Stimulated activated CD8-positive, alpha-beta memory T cell treated with anti-CD3 and anti-CD28 coated beads, Interleukin-12 subunit alpha, Interleukin-12 subunit beta, amount 100 ng/mL, for 4 hours (primary cell): ENCODE results near the gene KIAA1328.

ENCODE experiments used
- DNase-seq: peaks from one replicate; pipeline ENCODE4 v3.0.0-alpha.2; 2020; ENCODE audit warnings: low read depth

Gene KIAA1328

GRCh38 chr18:36953047-36953446 lies 124.1 kb downstream of the KIAA1328 start:
- no peak for DNase-seq

DNA sequence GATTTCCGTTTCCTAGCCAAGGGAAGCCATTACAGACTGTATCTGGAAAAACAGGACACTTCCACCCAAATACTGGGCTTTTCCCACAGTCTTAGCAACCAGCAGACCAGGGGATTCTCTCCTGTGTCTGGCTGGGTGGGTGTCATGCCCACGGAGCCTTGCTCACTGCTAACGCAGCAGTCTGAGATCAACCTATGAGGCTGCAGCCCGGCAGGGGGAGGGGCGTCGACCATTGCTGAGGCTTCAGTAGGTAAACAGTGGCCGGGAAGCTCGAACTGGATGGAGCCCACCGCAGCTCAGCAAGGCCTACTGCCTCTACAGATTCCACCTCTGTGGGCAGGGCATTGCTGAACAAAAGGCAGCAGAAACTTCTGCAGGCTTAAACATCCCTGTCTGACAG lies 131.1 kb downstream of the KIAA1328 start:
- no peak for DNase-seq

DNA sequence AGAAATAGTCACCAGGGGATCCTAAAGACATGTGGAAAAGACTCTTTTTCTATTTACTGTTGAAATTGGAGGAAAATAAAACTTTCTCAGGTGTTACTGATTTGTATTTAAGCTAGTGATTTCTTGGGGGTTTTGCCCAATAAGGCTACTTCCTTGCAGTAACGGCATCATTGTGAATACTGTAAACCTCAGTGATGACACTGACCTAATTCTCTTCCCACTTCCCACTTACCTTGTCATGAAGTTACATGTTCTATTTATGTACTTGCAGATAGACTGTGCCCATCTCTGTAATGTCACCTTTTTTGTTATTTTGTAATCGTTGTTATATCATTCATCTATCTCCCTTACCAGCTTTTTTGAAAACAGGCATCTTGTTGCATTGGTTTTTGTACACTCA lies 134.5 kb downstream of the KIAA1328 start:
- DNase-seq = no peak

GRCh38 chr18:36974686-36975085 lies 145.8 kb downstream of the KIAA1328 start:
- no peak for DNase-seq

GRCh38 chr18:36977121-36977520 lies 148.2 kb downstream of the KIAA1328 start:
- no peak for DNase-seq

DNA sequence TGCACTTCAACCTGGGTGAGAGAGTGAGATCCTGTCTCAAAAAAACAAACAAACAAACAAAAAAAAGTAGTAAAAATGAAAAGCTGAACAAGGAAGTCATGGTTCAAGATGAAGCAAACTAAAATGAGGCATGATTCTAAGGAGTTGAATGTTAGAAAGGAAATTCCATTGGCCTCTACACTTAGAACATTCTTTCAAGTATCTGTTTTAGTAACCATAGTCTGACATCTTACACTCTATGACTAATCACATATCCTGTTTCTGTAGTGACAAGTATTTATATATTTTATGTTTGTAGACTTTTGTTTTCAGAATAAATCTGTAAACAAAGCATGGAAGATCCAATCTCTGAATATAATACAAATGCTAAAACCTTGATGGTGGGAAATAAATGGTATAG lies 164.1 kb downstream of the KIAA1328 start:
- DNase-seq = no peak

DNA sequence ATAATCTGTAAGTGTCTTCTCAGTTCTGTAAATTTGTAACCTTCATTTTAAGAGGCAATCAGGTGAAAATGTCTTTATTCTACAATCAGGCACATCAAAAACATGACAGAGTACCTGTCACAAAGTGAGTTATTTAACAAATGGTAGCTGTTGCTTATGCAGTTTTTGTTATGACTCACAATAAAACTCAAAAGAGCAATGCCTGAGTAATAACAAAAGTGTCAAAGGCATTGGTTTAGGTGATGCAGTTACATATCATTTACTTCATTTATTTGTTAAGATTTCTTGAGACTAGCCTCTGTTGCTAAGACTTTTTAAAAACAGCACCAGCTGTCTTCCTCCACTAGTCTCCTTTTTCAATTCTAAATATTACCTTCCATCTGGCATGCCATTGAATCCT lies 177.8 kb downstream of the KIAA1328 start:
- no peak for DNase-seq

- no peak for DNase-seq
Measured at GRCh38 chr18:37012452-37012851, 183.5 kb downstream of the KIAA1328 start.

DNA sequence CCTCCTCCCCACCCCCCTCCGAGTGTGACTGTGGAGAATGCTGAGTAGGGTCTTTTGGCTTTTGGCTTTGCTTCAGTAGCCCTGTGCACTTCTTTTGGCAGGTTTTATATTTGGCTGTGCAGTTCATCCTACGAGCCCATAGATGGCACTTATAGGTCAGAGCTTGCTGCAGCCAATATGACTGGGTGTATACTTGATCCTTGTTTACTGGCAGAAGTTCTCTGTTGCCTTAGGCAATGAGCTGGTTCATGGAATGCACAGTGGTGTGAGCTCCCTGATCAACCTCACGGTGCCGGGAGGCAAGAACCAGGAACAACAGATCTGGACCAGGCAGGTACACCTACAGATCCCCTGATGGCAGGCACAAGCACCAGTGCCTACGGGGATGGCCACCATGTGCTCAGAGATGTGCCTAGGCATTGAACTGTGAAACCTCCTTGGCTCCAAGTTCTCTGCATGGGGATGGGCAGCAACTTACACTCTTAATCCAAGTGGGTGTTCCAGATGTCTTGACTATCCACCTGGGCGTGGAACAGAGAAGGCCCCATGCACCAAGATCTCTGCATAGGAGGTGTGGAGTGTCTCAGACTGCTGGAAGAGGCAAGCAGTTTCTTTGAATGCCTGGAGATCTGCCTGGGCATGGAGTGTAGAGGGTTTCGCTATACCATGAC lies 190.4 kb downstream of the KIAA1328 start:
- no peak for DNase-seq

GRCh38 chr18:37033419-37033818 lies 204.5 kb downstream of the KIAA1328 start:
- no peak for DNase-seq

GRCh38 chr18:37042381-37042780 lies 213.5 kb downstream of the KIAA1328 start:
- DNase-seq = no peak

DNA sequence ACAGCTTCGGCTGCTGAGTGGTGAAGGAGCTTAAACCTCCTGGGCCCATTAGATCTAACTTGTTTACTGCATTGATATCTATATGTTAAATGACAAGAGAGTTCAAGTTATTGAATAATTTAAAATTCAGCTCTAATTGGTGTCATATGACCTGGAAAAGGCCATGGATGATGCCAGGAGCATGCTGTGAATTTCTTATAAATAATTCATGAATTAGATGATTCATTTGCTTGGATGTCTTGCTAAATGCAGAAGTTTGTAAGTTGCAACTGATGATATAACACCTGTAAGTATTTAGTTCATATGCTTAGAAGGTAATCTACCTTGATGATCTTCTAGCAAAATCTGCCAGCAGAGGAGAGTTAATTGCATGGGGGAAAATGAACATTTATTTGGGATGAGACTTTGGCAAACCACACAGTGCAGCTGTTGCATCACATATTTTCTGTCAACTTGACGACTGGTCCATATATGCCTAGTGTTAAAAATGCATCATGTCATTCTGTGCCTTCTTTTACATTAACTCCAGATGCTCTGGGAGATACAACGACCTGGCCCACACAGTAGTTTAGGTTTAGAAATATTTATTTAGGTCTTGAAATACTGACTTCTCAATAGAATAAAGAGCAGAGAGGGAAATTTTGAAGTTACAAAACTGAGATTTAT lies 226.3 kb downstream of the KIAA1328 start:
- no peak for DNase-seq

GRCh38 chr18:37064187-37064586 lies 235.3 kb downstream of the KIAA1328 start:
- DNase-seq = no peak

DNA sequence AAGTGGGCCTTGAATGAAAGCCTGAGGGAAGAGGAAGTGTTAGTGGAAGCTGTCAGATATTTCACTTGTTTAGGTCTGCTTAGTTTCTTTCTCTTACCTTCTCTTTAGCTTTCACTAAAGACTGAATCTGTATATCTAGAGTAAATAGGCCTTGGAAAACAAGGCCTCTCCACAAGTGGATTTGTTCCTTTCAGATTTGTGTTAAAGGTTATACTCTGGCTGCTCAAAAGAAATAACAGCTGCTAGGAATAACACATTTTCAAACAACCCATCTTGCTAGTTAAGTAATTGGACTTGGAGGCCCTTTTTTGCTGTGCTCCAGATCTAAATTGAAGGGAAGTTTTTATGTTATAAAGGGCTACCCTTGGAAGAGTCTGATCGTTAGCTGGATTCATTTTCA lies 236.3 kb downstream of the KIAA1328 start:
- DNase-seq = no peak

DNA sequence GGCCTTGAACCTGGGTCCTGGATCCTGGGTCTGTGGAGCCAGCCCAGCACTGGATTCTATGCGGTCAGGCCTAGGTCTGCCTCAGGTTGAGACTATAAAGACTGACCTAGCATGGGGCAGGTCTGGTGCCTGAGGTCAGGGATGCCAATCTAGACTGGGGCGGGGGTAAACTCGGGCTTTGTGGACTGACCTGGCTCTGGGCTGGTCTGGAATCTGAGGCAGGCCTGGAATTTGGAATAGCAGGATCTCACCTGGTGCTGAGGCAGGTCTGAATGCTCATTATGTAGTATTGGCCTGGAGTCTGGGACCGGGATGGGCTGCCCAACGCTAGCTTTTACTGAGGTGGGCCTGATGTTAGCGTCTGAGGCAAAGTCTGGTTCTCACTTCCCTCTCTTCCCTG lies 256.0 kb downstream of the KIAA1328 start:
- DNase-seq = no peak

GRCh38 chr18:37085362-37085761 lies 256.4 kb downstream of the KIAA1328 start:
- DNase-seq = no peak

DNA sequence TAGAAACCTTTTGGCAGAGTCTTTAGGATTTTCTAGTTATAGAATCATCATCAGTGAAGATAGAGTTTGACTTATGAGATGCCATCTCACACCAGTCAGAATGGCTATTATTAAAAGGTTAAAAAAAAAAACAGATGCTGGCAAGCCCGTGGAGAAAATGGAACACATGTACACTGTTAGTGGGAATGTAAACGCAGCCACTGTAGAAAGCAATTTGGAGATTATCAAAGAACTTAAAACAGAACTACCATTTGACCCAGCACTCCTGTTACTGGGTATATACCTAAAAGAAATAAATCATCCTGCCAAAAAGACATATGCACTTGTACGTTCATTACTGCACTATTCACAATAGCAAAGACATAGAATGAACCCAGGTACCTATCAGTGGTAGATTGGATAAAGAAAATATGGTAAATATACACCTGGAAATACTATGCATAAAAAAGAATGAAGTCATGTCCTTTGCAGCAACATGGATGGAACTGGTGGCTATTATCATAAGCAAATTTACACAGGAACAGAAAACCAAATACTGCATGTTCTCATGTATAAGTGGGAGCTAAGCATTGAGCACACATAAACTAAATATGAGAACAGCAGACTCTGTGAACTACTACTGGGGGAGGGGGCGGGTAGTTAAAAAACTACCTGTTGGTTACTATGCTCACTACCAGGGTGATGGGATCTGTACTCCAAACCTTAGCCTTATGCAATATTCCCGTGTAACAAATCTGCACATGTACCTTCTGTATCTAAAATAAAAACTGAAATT lies 279.0 kb downstream of the KIAA1328 start:
- no peak for DNase-seq

DNA sequence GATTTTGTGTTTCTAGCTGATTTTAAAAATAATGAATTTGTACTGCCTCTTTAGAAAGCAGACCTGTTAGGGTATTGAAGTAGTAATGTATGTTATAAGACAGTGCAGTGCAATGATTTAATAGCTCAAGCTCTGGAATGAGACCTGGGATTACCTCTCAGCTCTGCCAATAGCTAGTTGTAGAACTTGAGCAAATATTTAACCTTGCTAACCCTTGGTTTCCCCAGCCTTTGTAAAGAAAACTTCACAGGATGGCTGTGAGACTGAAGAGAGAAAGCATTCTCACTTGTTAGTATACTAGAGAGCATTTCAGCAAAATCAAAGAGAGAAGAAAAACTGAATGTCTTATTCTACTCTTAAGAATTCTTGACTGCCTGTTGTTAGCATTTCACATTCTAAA lies 293.9 kb downstream of the KIAA1328 start:
- no peak for DNase-seq

DNA sequence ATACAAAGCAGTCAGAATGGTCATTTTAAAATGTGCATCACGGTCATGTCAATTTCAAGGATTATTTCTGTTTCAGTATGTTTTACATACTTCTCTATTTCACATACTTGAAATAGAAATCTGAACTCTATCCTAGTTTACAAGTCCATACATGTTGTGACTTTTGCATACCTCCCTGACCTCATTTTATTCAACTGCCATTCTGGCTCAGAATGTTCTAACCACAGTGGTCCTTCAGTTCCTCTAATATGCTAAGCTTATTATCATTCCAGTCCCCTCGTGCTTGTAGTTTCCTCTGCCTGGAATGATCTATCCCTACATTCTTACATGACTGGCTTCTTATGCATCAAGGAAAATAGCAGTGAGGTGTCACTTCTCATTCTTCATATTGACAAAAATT lies 295.6 kb downstream of the KIAA1328 start:
- DNase-seq = no peak

DNA sequence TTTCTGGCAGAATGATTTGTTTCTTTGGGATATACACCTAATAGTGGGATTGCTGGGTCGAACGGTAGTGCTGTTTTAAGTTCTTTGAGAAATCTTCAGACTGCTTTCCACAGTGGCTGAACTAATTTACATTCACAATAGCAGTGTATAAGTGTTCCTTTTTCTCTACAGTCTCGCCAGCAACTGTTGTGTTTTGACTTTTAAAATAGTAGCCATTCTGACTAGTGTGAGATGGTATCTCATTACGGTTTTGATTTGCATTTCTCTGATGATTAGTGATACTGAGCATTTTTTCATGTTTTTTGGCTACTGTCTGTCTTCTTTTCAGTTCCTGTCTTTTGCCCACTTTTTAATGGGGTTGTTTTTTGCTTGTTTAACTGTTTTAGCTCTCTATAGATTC lies 306.2 kb downstream of the KIAA1328 start:
- no peak for DNase-seq

DNA sequence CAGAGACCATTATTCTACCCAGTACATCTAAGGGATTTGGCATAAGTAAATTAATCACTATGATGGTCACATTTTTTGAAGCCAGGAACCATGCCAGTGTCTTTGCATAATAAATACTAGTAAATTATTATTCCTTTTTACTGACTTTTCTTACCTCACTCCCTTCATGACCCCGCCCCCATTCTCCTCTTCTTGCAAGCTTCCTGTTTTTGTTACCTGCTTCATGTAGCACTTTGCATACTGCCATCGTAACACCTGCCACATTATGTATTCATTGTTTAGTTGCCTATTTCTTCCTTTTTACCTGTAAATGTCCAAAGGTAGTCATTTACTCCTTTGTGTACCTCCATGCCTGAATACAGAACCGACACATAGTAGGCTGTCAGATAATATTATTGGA lies 309.5 kb downstream of the KIAA1328 start:
- DNase-seq = no peak

DNA sequence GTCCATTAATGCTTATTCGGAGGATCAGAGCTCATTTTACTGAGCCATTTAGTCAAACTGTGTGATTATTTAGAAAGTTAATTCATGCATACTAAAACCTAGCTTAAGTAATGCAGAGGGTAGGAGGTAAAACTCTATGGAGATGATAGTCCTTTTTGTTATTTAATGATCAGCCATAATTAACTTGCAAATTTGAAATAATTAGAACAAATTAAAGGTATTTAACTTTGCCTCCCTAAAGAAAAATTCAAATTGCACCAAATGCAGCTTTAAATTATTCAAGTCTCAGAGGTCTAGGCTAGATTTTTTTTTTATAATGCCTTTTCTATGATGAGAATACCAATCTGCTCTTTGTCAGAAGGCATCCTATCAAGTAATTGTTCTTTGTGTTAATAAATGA lies 310.9 kb downstream of the KIAA1328 start:
- DNase-seq = no peak

- no peak for DNase-seq
Measured at GRCh38 chr18:37144921-37145320, 316.0 kb downstream of the KIAA1328 start.
